Neural crest cell (in vitro differentiated cells): Measurements from ENCODE around the gene MBD2. TPM values are rescaled to one million over a fixed set of nuclear protein-coding genes. Genes with fewer than 3 reads are reported as not detected.

ENCODE experiments used
- DNase-seq: peaks from one replicate; pipeline ENCODE4 v3.0.0; 2021; ENCODE audit warnings: low read depth, mixed read lengths, low spot score
- H3K27ac Mint-ChIP-seq: one replicate; pipeline ENCODE4 v1.8.0; 2021; ENCODE audit warnings: mild to moderate bottlenecking, mixed read lengths; ENCODE audit not compliant: unreplicated experiment
- H3K27me3 Mint-ChIP-seq: 2 replicates; pipeline ENCODE4 v1.8.0; 2021; ENCODE audit warnings: low read depth, mild to moderate bottlenecking, mixed read lengths
- H3K36me3 Mint-ChIP-seq: 2 replicates; pipeline ENCODE4 v1.8.0; 2021; ENCODE audit warnings: low read depth, mild to moderate bottlenecking, mixed read lengths
- H3K4me1 Mint-ChIP-seq: 2 replicates; pipeline ENCODE4 v1.8.0; 2021; ENCODE audit warnings: mixed read lengths
- H3K4me3 Mint-ChIP-seq: one replicate; pipeline ENCODE4 v1.8.0; 2021; ENCODE audit warnings: mild to moderate bottlenecking, mixed read lengths
- H3K9me3 Mint-ChIP-seq: 2 replicates; pipeline ENCODE4 v1.8.0; 2021; ENCODE audit warnings: mixed read lengths
- total RNA-seq: library from RNA; stranded (reverse); gene quantifications from 2 replicates; pipeline ENCODE4 v1.2.1, GENCODE V29; 2021
- TF ChIP-seq, protein P1 (sequence below): fragments of 200-600 bp; sonication (generic); conservative IDR thresholded peaks from 2 replicates; pipeline ENCODE4 v1.5.0; 2021; ENCODE audit warnings: antibody characterized with exemption, mild to moderate bottlenecking

The MBD2 gene
- total RNA-seq, 1 donor from 2014 or later, result 36.2 TPM

DNA sequence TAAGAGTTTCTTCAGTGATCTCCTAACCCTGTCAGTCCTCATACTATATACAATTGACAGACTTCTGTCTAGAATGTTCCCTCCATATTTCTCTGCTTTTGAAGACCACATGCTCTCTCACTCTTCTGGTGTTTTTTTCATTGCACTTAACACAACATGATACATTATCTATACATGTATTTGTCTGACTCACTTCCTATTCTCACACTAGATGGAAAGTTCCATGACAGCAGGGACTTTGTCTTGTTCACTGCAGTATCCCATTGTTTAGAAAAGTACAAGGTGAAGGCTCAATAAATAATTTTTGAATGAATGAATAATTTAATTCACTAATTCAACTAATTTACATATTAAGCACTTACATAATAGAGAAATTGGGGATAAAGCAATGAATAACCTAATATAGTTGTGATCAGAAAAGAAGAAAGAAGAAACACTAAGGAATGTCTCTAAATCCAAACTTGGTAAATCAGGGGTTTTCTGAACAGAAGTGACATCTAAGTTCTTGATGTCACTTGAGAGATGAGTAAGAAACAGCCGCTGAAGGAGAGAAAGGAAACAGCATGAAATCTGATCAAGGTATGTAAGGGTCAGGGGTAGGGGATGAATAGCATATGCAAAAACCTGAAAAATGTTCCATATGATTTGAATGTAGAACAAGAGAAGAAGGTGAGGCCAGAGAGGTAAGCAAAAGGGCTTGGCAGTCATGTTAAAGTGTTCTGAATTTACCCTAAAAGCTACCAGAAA, 42.4 kb downstream of the MBD2 start:
- no peak overlapping the region for H3K27ac Mint-ChIP-seq
- no peaks in the 10 kb centered on the region for H3K27me3 Mint-ChIP-seq
- no peak overlapping the region for H3K4me3 Mint-ChIP-seq
- H3K4me1 Mint-ChIP-seq, result no peaks in the 10 kb centered on the region
- H3K36me3 Mint-ChIP-seq, result no peaks in the 10 kb centered on the region
- no peak for DNase-seq
- TF ChIP-seq, protein P1, sequence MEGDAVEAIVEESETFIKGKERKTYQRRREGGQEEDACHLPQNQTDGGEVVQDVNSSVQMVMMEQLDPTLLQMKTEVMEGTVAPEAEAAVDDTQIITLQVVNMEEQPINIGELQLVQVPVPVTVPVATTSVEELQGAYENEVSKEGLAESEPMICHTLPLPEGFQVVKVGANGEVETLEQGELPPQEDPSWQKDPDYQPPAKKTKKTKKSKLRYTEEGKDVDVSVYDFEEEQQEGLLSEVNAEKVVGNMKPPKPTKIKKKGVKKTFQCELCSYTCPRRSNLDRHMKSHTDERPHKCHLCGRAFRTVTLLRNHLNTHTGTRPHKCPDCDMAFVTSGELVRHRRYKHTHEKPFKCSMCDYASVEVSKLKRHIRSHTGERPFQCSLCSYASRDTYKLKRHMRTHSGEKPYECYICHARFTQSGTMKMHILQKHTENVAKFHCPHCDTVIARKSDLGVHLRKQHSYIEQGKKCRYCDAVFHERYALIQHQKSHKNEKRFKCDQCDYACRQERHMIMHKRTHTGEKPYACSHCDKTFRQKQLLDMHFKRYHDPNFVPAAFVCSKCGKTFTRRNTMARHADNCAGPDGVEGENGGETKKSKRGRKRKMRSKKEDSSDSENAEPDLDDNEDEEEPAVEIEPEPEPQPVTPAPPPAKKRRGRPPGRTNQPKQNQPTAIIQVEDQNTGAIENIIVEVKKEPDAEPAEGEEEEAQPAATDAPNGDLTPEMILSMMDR, result no peak
- no peaks in the 10 kb centered on the region for H3K9me3 Mint-ChIP-seq

DNA sequence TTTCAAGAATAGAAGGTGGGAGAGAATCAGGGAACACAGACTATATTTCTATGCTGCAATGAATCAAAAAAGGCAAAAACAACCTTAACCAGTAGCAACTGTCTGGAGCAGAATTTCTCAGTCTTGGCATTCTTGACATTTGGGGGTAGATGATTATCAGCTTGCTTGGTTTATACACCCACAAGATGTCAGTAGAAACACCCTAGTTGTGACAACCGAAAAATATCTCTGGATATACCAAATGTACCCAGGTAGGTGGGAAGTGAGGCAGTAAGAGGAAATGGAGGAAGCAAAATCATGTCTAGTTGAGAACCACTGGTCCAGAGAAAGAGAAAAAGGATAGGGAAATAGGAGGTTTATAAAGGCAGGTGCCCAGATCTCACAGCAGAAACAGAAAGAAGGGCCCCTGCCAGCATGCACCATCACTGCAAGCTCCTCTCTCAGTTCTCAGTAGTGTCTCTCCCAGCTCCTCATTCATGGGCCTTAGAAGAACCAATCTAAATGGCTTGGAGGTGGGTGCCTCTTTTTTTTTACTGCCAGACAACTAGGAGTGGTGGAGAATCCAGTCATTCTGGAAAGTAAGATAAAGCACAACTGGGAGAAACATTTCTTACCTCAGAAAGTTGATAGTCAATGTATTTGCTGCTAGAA, 50.4 kb downstream of the MBD2 start:
- H3K4me3 Mint-ChIP-seq, result no peak overlapping the region
- H3K4me1 Mint-ChIP-seq, result peaks cover 14% of the 10 kb centered on the region
- H3K36me3 Mint-ChIP-seq, result no peaks in the 10 kb centered on the region
- no peak for DNase-seq
- H3K27ac Mint-ChIP-seq, result no peak overlapping the region
- H3K27me3 Mint-ChIP-seq, result no peaks in the 10 kb centered on the region
- H3K9me3 Mint-ChIP-seq, result no peaks in the 10 kb centered on the region
- TF ChIP-seq, protein P1, result no peak

DNA sequence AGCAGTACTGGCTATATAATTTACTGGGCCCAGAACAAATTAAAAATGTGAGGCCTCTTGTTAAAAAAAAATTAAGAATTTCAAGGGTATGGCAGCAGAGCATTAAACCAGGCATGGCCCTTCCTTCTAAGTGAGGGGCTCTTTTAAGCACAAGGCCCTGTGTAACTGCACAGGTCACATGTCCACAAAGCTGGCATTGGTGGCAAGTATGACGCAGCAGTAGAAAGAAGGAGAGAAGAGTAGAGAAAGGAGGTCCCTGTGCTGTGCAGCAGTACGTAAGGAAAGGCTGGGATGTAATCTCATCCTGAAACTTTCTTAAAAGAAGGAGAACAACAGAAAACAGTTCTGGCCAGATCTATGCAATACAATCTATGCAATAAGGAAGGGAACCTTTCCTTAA, 51.2 kb downstream of the MBD2 start:
- no peak for DNase-seq
- Mint-ChIP-seq H3K36me3 (no peaks in the 10 kb centered on the region), H3K4me3 (no peak overlapping the region), H3K4me1 (peaks cover 14% of the 10 kb centered on the region), H3K27me3 (no peaks in the 10 kb centered on the region), H3K9me3 (no peaks in the 10 kb centered on the region), H3K27ac (no peak overlapping the region)
- TF ChIP-seq, protein P1, result no peak

DNA sequence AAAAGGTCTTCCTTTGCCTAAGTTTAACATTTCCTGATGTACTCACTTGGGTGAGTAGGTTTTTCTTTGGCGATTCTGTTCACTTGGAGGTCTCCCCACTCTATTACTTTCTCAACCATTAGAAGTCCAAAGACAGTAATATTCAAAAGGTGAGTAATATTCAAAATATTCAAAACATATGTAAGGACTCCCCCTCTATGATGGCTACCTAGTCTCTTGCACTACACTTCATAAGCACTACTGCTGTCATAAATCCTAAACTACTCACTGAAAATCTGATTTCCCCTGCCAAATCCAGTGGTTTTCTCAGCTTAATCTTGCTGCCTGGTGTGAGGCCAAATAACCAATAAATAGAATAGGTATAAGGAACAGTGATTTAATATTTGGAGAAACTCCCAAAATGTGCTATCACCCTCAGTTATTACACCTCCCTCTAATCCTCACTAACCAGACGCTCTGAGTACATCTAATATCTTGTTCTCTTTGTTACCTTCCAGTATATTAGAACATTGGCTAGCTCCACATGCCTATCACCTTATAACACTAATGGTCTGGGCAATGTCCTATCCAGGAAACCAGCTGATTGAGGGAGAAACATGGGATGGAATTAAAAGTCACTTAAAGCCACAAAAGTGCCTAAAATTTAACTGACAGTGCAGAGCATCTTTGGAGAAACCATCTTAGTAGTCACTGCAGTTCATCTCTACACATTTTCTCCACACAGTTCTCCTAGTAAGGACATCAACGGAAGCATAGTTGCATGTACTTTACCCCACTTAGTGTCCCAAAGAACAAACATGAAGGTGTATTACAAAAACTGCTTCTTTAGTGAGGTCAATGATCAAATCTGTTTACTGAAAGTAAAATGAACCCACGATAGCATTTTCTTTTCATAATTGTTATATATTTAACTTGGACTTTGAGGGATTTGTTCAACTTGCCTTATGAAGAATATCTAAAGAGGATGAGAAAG, 54.8 kb downstream of the MBD2 start:
- Mint-ChIP-seq H3K4me1 (no peaks in the 10 kb centered on the region), H3K27me3 (no peaks in the 10 kb centered on the region)

DNA sequence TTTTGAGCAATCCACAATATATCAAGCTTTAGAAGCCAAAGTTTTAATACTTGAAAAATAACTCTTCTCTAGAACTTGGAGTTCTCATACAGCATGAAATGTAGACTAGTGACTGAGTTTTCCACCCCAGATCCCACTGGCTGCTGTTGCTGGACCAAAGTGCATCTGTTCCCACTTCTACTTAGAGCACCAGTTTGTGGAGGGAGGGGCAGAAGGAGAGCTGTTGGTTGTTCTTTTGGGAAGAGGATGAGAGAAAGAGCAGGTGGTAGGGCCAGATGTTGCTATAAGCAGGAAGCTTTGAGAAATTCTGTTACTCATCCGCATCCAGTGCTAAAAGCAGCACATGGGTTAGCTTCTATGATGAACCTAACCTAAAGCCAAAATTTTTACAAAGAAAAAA, 59.0 kb downstream of the MBD2 start:
- TF ChIP-seq, protein P1, result no peak
- Mint-ChIP-seq H3K27me3 (no peaks in the 10 kb centered on the region), H3K4me1 (no peaks in the 10 kb centered on the region), H3K36me3 (peaks cover 11% of the 10 kb centered on the region), H3K9me3 (no peaks in the 10 kb centered on the region), H3K27ac (no peak overlapping the region), H3K4me3 (no peak overlapping the region)
- no peak for DNase-seq

More for the DNA sequence above, 54.8 kb downstream of the MBD2 start:
- DNase-seq, result no peak
- no peaks in the 10 kb centered on the region for H3K9me3 Mint-ChIP-seq
- H3K36me3 Mint-ChIP-seq, result no peaks in the 10 kb centered on the region
- H3K4me3 Mint-ChIP-seq, result no peak overlapping the region
- H3K27ac Mint-ChIP-seq, result no peak overlapping the region
- TF ChIP-seq, protein P1, result no peak
